Neutrophil (primary cell): ENCODE data around the gene TAF1B.

Experiments used
- H3K27ac ChIP-seq: fragments of 200-600 bp; sonication (generic); 2 replicates; pipeline ENCODE4 v1.5.1; 2016; ENCODE audit warnings: mild to moderate bottlenecking, moderate library complexity
- H3K27me3 ChIP-seq: fragments of 200-600 bp; sonication (generic); 2 replicates; pipeline ENCODE4 v1.6.0; 2016; ENCODE audit warnings: mild to moderate bottlenecking
- H3K36me3 ChIP-seq: fragments of 200-600 bp; sonication (generic); 2 replicates; pipeline ENCODE4 v1.5.1; 2017
- H3K4me1 ChIP-seq, 2 experiments: fragments of 200-600 bp in 1 of 2; sonication (generic) in 1 of 2; 1 replicate in 1 of 2; 2 replicates in 1 of 2; pipeline versions ENCODE4 v1.5.1 to v1.6.1; 2013 to 2016; ENCODE audit warnings: low read depth in 1 of 2, low read length in 1 of 2, mild to moderate bottlenecking in 1 of 2, moderate library complexity in 1 of 2; ENCODE audit not compliant: control insufficient read depth in 1 of 2, insufficient read depth in 1 of 2
- H3K4me3 ChIP-seq, 2 experiments: fragments of 200-600 bp in 1 of 2; sonication (generic) in 1 of 2; 1 replicate in 1 of 2; 2 replicates in 1 of 2; pipeline ENCODE4 v1.5.1; 2013 to 2016; ENCODE audit warnings: low read depth in 1 of 2, low read length in 1 of 2, mild to moderate bottlenecking in 1 of 2, moderate library complexity in 1 of 2
- H3K9me3 ChIP-seq: fragments of 200-600 bp; sonication (generic); 2 replicates; pipeline ENCODE4 v1.5.1; 2016
- CTCF ChIP-seq: fragments of 200-600 bp; sonication (generic); IDR thresholded peaks from 2 replicates; pipeline ENCODE4 v1.5.1; 2016; ENCODE audit warnings: antibody characterized with exemption

Gene TAF1B

GRCh38 chr2:9809448-9810088 lies 33.7 kb upstream of the TAF1B start:
- Histone ChIP-seq H3K4me1 (peaks cover 3 to 4% of the 10 kb centered on the region in 2 experiments), H3K27ac (no peak overlapping the region), H3K36me3 (no peaks in the 10 kb centered on the region), H3K27me3 (peaks cover 5% of the 10 kb centered on the region), H3K4me3 (no peak overlapping the region), H3K9me3 (no peaks in the 10 kb centered on the region)
- no peak for TF ChIP-seq CTCF

- H3K4me3 ChIP-seq, result no peak overlapping the region
- H3K9me3 ChIP-seq, result no peaks in the 10 kb centered on the region
- peaks cover 3 to 4% of the 10 kb centered on the region in 2 experiments for H3K4me1 ChIP-seq
- peaks cover 20% of the 10 kb centered on the region for H3K27me3 ChIP-seq
- no peaks in the 10 kb centered on the region for H3K36me3 ChIP-seq
- no peak for TF ChIP-seq CTCF
- H3K27ac ChIP-seq, result no peak overlapping the region
Observed at GRCh38 chr2:9811216-9811615, 32.1 kb upstream of the TAF1B start.

GRCh38 chr2:9811679-9812511 lies 31.4 kb upstream of the TAF1B start:
- H3K27ac ChIP-seq, result no peak overlapping the region
- H3K4me1 ChIP-seq, result peaks cover 3 to 4% of the 10 kb centered on the region in 2 experiments
- no peak for TF ChIP-seq CTCF
- H3K9me3 ChIP-seq, result no peaks in the 10 kb centered on the region
- no peaks in the 10 kb centered on the region for H3K36me3 ChIP-seq
- H3K27me3 ChIP-seq, result peaks cover 20% of the 10 kb centered on the region
- no peak overlapping the region for H3K4me3 ChIP-seq

GRCh38 chr2:9812945-9813311 lies 30.3 kb upstream of the TAF1B start:
- Histone ChIP-seq H3K27me3 (peaks cover 20% of the 10 kb centered on the region), H3K36me3 (no peaks in the 10 kb centered on the region), H3K9me3 (no peaks in the 10 kb centered on the region), H3K27ac (no peak overlapping the region), H3K4me3 (no peak overlapping the region), H3K4me1 (peaks cover 3 to 4% of the 10 kb centered on the region in 2 experiments)
- no peak for TF ChIP-seq CTCF

GRCh38 chr2:9813312-9814128 lies 29.8 kb upstream of the TAF1B start:
- Histone ChIP-seq H3K27me3 (peaks cover 20% of the 10 kb centered on the region), H3K4me1 (peaks cover 3 to 4% of the 10 kb centered on the region in 2 experiments), H3K36me3 (no peaks in the 10 kb centered on the region), H3K4me3 (no peak overlapping the region), H3K9me3 (no peaks in the 10 kb centered on the region), H3K27ac (no peak overlapping the region)
- no peak for TF ChIP-seq CTCF
